Posterior vena cava (tissue), 2 donors: ENCODE results near the gene HIVEP1. TPM values are rescaled to one million over a fixed set of nuclear protein-coding genes. Genes with fewer than 3 reads are reported as not detected.

Source experiments
- DNase-seq: peaks from one replicate; pipeline ENCODE4 v3.0.0-alpha.2; 2020; ENCODE audit warnings: low spot score
- intact Hi-C, 2 donors: fragments of 100-400 bp; cut with DNase I; formaldehyde crosslinking; loops; one replicate each; pipeline versions ENCODE4 v1.14.1 to v1.14.2; 2022 to 2023
- total RNA-seq, 2 donors: library from RNA; stranded (reverse); fragmentation: NEBNext Ultra II Directional; extraction: Animal tissue kit (Norgen Biotek cat#: 25700); gene quantifications; one replicate each; pipeline ENCODE4 v1.2.1, GENCODE V29; 2021
- donor health status: DM: yes; HTN: yes; CAD: no.
- donor health status: DM: yes; HTN: yes; CAD: no.

HIVEP1 gene
- total RNA-seq, 2 donors from 2014 or later = 29.0 to 35.2 TPM

GRCh38 chr6:12198851-12199250, 186.7 kb downstream of the HIVEP1 start:
- intact Hi-C loops = no loop called here
- no peak for DNase-seq

DNA sequence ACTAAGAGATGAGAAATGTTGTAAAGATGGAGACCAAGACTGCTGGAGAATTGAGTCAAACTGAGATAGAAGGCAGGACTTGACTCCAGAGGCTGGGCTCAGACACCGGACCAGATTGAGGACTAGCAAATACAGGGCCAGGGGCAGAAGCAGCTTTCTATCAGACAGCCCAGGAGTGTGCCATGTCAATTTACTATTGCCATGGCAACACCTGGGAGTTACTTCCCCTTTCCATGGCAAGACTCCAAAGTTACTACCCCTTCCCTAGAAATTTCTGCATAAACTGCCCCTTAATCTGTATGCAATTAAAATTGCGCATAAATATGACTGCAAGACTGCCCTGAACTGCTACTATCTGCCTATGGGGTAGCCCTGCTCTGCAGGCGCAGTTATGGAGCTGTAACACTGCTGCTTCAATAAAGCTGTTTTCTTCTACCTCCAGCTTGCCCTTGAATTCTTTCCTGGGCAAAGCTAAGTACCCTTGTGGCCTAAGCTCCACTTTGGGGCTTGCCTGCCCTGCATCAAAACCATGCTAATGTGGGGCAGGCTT, 188.0 kb downstream of the HIVEP1 start:
- intact Hi-C loops = loop anchor here in 1 of 2 donors (5.0 kb wide), 1 partner anchor 677 kb away; no protein-coding TSS in a partner anchor
- DNase-seq = no peak

- no peak for DNase-seq
- intact Hi-C loops = loop anchor here in 1 of 2 donors (5.0 kb wide), 1 partner anchor 677 kb away; no protein-coding TSS in a partner anchor
Observed at GRCh38 chr6:12200761-12201160, 188.6 kb downstream of the HIVEP1 start.

DNA sequence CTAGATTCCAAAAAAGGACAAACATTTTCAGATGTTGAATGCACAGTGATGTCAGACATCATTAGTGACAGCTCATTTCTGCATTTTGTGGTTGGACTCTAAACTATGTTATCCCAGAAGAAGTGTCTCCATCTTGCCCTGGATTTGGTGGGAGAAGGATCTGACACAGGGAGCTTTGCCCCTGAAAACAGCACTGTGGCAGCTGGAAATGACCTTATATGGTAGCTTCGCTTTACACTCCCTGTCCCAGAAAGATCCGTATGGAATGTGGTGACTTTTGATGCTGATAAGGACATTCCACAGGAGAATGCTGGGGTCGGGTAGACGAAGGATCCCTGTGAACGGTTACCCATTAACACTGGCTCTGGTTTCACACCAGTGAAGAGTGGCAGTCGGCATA, 190.9 kb downstream of the HIVEP1 start:
- DNase-seq = no peak
- intact Hi-C loops = loop anchor here in 1 of 2 donors (5.0 kb wide), 1 partner anchor 674 kb away; no protein-coding TSS in a partner anchor

DNA sequence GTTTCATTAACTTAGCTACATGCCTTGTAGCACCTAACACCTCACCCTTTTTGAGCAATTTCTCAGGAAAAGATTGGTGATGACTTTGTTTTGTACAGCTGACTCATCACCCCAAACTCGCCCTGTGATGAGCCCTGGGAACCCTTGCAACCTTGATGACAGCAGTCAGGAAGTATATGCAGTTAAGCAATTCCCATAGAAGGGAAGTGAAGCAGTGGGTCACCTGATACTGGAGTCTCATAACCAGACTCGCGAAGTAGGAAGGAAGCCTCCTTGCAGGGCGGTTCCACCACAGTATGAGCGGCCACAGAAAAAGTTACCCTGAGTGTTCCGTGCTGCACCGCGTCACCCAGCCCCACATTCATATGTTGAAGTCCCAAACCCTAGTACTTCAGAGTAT, 196.1 kb downstream of the HIVEP1 start:
- no peak for DNase-seq
- intact Hi-C loops = no loop called here

DNA sequence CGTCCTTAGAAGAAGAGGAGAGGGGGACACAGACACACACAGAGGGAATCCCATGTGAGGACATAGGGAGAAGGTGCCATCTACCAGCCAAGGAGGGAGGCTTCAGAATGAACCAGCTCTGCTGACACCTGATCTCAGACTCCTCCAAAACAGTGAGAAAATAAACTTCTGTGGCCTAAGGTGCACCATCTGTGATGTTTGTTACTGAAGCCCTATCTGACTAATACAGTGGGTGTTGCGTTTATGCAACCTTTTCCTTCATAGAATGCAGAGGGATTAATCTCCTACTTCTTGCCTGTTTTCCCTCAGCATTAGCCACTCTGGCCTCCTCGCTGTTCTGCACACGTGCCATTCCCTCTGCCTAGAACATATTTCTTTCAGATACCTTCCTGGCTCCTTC, 196.6 kb downstream of the HIVEP1 start:
- DNase-seq = no peak
- intact Hi-C loops = no loop called here

Other genes starting within 250 kb of the HIVEP1 start
- 1 to 10 TPM in 1 of 2 donors, under 1 TPM in 1; 0.48 to 1.2 TPM for gene ADTRP, start 233.5 kb upstream of the HIVEP1 start, total RNA-seq